H4 (cell line): ENCODE results near the gene EHHADH. TPM values are rescaled to one million over a fixed set of nuclear protein-coding genes. Genes with fewer than 3 reads are reported as not detected.
"Not testable (repeated sequence)": the region's sequence is repeated elsewhere in the genome, so short reads cannot be mapped to it uniquely, and the experiment has no call there.

Experiments
- DNase-seq: peaks from one replicate; pipeline ENCODE4 v3.0.0-alpha.2; 2015; ENCODE audit warnings: low spot score
- total RNA-seq: library from RNA; depleted of rRNA; stranded (reverse); fragments of >200 nt; shearing (Covaris generic); gene quantifications from 2 replicates; pipeline ENCODE4 v1.2.3, GENCODE V29; 2014; rRNA removed

Gene EHHADH
- total RNA-seq, result 3.6 and 4.7 TPM in 2 replicates

DNA sequence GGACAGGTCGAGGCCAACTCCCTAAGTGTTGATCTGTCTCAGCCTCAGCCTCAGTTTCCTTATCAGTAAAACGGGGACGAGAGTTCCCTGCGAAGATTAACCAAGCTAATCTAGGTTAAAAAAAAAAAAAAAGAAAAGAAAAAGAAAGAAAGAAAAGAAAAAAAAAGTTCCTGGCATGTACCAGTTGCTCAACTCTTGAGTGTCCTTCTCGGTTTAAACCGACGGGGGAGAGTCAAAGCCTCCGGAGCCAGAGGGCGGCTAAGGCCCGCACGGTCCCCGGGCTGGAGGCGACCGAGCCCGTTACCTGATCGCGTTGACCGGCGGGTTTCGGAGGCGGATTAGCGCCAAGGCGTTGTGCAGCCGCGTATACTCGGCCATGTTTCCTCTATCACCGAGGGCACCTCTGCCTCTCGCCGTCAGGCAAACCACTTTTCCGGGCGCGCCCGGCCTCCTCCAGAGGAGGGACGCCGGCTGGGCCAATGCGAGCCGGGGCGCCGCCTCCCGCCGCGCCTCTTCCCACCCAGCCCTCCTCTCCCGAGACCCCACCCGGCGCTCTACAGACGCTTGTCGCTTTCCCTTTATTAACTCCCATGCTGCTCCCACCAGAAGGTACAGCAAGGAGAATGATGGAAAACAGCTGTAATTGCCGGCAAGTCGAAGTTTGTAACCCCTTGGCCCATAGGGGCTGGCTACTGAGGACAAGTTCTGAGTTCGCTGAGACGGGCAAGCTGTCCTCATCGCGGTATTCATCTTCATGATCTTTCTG, at the start of gene EHHADH:
Gene EHHADH, minus strand, starts transcription at position 405 of the 766 bp plus-strand sequence. Its CDS starts 27 bp downstream, at position 378.
- peak; percentile 43 for DNase-seq

DNA sequence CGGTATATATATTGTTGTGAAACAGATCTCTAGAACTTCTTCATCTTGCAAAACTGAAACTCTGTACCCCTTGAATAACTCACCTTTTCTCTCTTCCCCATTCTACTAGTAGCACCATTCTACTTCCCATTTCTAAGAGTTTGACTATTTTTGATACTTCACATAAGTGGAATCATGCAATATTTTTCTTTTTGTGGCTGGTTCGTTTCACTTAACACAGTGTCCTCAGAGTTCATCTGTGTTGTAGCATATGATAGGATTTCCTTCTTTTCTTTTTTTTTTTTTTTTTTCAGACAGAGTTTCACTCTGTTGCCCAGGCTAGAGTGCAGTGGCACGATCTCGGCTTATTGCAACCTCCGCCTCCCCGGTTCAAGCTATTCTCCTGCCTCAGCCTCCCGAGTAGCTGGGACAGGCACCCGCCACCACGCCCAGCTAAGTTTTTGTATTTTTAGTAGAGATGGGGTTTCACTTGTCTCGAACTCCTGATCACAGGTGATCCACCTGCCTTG, 46.1 kb upstream of the EHHADH start:
- not testable (repeated sequence) for DNase-seq

DNA sequence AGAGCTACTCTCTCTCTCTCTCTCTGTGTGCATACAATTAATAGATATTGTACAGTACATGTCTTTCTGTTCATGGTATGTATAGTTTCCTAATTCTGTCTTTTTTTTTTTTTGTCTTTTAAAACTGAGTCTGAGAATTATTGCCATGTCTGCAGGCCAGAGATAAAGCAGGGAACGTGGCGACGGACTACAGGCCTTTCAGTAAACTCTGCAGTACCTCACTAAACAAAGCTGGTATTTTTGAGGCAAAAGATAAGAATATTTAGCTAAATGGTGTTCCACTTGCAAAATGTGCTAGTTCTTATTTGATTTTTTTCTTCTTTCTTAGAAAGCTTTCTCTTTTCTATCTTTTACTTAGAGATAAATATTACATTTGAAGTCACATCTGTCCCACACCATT, 44.0 kb upstream of the EHHADH start:
- DNase-seq, result no peak

DNA sequence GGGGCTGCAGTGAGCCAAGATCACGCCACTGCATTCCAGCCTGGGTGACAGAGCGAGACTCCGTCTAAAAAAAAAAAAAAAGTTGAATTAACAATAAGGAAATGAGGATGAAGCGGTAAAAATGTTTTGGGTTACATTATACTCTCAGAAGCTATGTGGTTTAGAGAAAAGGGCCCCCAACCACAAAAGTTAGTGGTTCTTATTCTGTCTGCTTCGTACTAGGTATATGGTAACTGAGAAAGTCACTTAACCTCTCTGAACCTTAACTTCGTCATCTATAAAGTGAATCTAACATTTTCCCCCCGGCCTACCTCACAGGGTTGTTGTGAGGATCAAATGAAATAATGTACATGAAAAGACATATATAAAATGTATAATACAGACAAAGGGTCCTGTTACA, 38.4 kb upstream of the EHHADH start:
- no peak for DNase-seq

DNA sequence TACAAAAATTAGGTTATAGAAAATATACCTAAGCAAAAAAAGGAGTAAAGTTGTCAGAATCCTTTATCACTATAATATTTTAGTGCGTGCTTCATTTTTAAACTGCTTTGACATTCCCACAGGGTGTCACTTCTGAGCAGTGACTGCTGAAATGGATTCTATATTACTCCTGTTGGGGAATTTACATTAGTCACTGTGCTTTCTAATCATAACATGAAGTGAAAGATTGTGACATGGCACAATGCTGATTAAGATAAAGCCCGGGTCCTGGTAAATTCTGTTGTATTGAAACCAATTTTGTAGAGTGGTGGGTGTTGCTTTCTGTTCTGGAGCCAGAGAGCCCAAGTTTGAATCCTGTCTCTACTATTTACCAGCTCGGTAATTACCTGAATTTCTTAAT, 36.4 kb upstream of the EHHADH start:
- DNase-seq, result no peak

DNA sequence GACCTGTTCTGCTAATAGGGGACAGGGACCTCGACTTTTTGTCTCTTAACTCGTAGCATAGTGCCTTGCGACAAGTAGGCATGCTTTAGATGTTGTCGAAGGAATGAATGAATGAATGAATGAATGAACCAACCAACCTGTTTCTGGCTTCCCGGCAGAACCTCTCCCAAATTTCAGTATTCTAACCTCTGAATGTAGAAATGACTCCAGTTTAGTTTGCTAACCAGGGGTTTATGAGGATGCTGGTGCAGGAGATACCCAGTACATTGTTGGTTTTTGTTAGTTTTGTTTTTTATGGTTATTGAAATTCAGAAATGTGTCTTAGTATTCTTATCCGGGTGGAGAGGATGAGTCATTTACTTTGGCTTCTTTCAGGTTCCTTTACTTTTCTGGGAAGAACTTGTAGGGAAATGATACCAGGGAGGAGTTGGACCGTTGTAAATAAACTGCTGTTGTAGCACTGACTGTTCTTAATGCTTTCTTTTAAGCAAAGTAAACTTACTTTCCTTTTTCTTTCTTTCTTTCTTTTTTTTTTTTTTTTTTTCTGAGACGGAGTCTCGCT, 29.6 kb upstream of the EHHADH start:
- DNase-seq, result no peak

DNA sequence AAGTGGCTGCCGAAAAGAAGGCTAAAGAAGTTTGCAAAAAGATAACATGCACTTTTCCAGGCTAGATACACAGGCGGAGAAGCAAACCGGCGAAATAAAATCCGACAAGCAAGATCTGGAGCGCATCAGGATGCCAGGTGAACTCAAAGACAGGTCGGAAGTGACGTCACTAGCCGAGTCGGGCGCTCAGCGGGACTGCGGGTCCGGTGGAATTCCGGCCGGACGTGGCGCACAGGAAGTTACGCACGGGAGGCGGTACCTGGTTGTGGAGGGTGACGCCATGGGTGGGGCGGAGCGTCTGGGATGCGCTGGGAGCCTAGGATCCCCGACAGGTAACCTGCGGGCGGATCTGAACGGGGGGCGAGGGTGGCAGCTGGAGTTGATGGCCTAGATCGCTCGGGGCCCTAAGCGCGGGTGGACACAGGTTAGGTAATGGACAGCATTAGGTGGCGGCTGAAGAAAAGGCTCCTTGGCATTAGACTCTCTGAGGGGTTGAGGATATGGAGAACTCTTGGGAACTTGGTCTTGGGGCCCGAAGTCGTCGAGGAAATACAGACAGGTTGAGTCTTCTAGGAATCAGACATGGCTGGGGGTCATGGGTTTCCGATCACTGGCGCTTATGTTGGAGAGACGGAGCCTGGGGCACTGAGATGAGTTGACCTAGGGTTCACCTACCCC, 29.0 kb upstream of the EHHADH start:
- DNase-seq, result peak; percentile 98

DNA sequence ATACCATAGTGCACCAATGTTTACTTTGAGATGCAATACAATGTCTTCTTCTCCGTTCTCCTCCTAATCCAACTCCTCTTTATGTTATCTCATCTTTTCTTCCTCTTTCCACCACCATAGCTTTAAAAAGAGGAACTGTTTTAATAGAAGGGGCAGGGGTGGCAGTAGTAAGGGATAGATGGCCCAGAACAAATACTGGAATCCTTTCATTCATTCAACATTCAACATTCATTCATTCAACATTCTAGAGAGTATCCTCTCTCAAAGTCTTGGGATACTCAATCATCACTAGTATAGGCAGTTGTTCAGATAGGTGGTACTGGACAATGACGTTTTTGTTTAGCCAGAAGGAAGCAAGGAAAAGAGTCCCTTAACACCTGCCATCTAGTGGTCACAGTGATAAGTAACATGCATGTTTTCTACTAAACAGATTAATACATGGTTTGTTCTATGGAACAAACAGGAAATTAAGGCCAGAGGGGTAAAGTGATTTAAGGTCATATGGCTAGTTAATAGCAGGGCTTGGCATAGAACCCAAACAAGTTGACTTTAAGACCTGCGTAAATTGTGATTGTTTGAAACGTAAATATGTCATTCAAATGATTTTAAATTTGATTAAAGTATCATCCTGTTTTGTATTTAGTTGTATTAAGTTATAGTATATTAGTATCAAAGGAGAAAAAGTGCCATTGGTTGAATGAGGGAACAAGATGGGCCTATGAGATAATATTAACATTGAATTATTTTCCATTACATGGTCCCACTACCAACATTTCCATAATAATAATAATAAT, 26.9 kb upstream of the EHHADH start:
- DNase-seq, result peak; percentile 79

DNA sequence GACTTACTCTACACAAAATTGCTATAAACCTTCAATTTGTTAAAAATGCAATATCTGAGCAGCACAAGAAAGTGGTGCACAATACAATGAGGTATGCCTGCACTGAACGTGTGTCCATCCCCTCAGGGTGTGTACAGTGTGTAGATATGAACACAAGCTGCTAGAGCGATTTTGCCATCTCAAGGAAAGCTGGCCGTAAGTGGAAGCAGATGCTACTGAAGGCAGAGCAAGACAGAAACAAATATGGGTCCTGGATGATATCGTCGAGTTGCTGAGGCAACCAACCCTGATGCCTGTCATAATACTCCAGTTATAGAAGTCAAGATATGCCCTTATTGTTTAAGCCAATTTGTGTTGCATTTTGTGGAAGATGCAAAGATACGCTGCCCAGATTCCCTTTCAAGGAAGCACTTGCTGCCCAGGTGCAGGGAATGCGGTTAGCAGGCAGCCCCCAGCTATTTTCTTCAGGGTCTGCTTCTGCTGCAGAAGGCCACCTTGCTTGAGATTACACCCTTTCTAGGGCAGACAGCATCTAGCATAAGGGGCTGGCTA, 25.8 kb upstream of the EHHADH start:
- DNase-seq, result no peak

DNA sequence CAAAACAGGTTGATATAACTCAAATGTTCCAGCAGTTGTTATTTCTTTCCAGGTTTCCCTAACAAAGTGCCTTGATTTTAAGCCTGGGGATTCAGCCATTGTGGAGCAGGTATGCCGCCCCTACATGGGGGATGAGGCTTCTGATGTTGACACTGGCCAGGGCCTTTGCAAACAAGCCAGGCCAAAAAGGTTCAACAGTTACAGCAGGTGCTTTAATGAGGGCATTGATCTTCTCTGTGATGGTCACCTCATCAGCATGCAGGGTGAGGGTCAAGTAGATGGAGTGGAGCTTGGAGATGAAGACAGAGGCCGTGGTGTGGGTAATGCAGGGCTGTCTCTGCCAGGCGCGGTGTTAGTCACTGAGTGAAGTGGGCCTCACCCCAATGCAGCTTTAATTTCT, 22.6 kb upstream of the EHHADH start:
- DNase-seq, result no peak

DNA sequence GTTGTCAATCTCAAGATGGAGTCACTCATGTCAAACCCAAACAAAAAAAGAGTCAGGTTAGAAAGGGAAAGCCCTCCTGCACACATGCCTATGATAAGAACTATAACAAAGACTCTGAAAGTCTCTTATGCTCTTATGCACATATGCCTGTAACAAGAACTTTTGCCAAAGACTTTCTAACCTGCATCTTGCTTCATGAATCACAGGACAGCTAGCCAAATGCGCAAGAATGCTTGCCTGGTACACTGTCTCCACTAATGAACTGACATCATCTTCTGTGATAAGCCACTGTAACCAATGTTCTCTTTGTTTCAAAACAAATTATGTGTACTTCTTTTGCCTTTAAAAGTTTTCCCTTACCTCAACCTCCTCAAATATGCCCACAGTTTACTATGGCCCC, 18.2 kb upstream of the EHHADH start:
- no peak for DNase-seq

DNA sequence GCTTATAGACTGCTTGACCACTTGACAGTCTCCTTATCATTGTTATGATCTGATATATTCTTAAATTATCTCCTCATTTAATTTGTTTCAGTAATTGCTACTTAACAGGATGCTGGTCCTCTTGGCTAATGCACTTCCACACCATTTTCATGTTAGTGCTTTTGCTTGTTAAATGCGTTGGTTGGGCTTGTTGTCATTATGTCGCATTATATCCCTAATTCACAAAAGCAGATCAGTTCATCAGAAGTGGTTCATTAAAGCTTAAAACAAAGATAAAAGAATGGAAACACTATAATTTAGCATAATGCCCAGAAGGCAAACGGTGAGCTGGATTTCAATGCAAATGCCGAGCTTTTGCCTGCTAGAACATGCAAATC, 17.1 kb upstream of the EHHADH start:
- no peak for DNase-seq

DNA sequence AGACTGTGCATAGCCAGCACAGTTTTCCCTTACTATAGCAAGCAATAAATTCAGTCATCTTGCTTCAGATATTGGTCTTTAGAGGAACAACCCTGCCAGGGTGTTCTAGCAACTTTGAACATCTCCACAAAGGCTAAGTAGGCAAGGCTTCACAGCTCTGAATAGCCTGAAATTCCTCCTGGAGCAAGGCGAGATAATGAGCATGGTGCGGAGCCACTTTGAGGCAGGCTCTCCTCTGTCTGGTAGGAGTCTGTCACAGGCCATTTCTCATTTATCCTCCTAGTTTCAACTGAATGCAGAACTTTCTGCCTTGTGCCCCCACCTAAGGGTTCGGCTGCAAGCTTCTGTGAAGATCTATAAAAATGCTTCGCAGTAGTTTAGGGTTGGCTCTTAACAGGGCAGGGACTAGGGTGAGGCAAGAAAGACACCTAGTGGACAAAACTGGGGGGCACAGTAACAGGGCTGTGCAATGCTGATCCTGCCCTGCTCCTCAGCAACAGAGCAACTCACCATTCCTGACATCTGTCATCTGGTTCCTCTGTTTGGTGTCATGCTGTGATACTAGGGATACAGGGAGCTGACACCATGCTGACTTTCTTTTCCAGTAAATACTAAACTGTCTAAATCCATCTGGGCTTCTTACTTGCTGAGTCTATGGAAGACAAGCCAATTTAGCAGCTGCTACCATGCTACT, 16.6 kb upstream of the EHHADH start:
- DNase-seq, result peak; percentile 16

DNA sequence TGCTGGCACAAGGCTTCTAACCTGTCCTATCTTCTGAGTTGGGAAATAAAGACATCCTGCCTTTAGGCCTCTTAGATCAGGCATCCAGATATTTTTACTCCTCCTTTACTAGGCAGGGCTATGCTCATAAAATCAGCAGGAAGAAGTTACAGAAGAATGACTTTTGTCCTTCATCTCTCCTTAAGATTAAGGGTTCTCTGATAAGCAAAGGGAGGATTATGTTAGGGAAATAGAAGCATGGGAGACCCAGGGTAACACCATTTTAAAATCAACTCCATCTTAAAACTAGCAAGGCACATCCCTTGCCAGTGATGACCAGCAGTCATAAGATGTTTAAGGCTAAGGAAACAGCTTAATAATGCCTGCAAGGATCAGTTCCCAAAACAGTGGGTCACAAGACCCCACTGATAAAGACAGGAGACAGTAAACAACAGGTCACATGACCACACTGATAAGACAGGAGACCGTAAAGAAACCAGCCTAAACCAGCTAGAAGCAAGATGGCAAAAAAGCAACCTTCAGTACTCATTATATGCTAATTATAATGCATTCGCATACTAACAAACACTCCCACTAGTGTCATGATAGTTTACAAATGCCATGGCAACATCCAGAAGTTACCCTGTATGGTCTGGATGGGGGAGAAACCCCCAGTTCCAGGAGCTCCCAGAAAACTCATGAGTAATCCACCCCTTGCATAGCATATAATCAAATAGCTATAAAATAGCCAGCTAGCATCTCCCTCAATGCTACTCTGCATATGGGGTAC, 14.5 kb upstream of the EHHADH start:
- DNase-seq, result no peak

DNA sequence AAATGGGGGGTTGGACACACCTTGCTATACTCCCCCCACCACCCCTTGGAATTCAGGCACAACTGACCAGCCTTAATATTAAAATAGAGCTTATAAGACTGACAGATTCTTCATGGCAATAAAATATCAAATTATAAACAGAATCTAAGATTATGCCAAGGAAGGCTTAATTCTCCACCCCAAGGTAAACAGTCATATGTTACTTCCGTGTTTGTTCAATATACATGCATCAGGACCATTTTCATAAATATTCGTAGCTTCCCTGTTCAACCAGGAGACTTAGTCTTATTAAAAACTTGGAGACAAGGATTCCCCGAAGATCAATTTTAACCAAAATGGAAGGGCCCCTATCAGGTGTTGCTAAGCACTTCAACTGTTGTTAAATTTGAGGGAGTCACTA, 13.3 kb upstream of the EHHADH start:
- no peak for DNase-seq

DNA sequence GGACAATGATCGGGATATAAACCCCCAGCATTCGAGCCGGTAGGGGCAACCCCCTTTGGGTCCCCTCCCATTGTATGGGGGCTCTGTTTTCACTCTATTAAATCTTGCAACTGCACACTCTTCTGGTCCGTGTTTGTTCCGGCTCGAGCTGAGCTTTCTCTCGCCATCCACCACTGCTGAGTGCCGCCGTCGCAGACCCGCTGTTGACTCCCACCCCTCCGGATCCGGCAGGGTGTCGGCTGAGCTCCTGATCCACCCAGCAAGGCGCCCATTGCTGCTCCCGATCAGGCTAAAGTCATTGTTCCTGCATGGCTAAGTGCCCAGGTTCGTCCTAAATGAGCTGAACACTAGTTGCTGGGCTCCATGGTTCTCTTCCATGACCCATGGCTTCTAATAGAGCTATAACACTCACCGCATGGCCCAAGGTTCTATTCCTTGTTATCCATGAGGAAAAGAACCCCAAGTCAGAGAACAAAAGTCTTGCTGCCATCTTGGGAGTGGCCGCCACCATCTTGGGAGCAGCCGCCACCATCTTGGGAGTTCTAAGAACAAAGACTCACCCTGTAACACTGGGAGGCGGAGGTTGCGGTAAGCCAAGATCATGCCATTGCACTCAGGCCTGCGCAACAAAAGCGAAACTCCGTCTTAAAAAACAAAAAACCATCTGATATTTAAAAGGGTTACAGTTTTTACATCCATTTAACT, 11.2 kb upstream of the EHHADH start:
- no peak for DNase-seq

DNA sequence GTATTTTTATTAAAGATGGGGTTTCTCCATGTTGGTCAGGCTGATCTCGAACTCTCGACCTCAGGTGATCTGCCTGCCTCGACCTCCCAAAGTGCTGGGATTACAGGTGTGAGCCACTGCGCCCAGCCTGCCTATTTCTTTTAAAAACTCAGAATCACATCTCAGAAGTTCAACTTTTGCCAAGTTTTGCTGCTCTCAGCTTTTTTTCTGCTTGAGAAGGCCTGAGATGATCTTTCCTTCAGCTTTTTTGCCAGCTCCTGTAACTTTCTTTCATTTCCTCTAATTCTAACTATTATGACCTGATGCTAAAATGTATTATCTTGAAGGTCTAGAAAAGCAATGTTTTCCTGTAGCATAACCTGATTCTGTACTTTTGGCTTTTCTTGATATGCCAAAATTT, 9.6 kb upstream of the EHHADH start:
- DNase-seq, result no peak

DNA sequence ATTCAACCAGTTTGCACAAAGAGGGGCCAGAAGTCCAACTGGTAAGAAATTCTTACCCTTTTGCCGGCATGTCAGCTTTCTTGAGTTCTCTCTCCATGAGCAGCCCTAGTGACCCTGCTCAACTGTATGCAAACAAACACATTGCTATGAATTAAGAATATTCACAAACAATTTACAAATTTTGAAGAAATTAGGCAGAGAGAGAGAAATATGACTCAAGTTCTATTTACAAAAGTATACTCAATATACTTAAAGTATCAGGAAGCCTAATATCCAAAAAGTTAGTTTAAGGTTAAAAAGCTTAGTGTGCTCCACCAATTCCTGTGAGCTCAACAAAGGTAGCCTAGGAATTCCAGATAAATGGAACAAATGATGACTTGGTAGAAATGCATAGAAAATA, 3.5 kb upstream of the EHHADH start:
- no peak for DNase-seq

DNA sequence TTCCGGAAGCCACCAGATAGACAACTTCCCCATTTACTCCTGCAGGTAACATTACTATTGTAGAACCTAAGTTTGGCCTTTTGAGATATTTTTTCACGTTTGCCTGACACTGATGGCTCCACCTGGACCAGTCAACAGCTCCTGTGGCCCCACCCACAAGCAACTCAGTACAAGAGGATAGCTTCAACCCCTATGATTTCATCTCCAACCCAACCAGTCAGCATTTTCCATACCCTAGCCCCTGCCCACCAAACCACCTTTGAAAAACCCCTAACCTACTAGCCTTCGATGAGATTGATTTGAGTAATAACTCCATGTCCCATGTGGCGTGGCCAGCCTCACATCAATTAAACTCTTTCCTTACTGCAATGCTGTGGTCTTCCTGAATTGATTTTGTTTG, 950 bp upstream of the EHHADH start:
- no peak for DNase-seq

DNA sequence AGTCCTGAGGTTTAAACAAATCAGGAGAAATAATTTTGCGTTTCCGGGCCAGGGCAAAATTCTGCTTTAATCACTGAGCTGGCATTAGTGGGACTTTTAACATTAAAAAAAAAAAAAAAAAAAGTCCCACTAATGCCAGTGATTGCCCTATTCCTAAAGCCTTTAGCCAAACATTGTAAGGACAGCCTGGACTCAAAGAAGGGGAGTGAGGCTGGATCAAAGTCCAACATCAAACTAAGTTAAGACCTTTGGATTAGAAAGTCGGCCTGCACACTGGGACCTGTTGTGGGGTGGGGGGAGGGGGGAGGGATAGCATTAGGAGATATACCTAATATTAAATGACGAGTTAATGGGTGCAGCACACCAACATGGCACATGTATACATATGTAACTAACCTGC, 716 bp downstream of the EHHADH start:
- DNase-seq, result not testable (repeated sequence)
